AG10803 (cell line): ENCODE measurements around the gene CAMK2A.

Source experiments
- DNase-seq: peaks from one replicate; pipeline ENCODE4 v3.0.0; 2010; ENCODE audit warnings: low read depth
- H3K4me3 ChIP-seq: 2 replicates; pipeline ENCODE4 v1.5.1; 2011; ENCODE audit warnings: mild to moderate bottlenecking, low read length, control low read depth
- TF ChIP-seq, protein P1 (sequence below): conservative IDR thresholded peaks from 2 replicates; pipeline ENCODE4 v1.5.1; 2011; ENCODE audit warnings: mild to moderate bottlenecking, low read length, control low read depth, inconsistent platforms

Gene CAMK2A

DNA sequence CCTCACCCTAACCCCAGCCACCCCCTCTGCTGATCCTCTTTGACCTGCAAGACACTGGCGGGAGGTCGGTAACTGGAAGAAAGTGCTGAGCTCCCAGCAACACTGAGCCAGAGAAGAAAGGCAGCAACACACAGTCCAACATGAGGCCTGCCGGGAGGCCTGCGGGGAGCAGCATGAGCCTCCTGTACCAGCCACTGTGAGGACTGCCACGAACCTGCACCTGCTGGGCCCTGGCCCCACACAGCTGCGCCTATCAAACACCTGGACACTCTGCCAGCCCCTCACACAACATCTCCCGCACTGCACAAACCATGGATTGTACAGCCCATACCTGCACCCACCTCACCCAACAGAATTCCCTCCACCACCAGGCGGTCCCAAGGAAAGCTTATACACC lies 18.3 kb downstream of the CAMK2A start:
- no peak overlapping the region for H3K4me3 ChIP-seq
- DNase-seq, result no peak
- TF ChIP-seq, protein P1, sequence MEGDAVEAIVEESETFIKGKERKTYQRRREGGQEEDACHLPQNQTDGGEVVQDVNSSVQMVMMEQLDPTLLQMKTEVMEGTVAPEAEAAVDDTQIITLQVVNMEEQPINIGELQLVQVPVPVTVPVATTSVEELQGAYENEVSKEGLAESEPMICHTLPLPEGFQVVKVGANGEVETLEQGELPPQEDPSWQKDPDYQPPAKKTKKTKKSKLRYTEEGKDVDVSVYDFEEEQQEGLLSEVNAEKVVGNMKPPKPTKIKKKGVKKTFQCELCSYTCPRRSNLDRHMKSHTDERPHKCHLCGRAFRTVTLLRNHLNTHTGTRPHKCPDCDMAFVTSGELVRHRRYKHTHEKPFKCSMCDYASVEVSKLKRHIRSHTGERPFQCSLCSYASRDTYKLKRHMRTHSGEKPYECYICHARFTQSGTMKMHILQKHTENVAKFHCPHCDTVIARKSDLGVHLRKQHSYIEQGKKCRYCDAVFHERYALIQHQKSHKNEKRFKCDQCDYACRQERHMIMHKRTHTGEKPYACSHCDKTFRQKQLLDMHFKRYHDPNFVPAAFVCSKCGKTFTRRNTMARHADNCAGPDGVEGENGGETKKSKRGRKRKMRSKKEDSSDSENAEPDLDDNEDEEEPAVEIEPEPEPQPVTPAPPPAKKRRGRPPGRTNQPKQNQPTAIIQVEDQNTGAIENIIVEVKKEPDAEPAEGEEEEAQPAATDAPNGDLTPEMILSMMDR, result no peak

DNA sequence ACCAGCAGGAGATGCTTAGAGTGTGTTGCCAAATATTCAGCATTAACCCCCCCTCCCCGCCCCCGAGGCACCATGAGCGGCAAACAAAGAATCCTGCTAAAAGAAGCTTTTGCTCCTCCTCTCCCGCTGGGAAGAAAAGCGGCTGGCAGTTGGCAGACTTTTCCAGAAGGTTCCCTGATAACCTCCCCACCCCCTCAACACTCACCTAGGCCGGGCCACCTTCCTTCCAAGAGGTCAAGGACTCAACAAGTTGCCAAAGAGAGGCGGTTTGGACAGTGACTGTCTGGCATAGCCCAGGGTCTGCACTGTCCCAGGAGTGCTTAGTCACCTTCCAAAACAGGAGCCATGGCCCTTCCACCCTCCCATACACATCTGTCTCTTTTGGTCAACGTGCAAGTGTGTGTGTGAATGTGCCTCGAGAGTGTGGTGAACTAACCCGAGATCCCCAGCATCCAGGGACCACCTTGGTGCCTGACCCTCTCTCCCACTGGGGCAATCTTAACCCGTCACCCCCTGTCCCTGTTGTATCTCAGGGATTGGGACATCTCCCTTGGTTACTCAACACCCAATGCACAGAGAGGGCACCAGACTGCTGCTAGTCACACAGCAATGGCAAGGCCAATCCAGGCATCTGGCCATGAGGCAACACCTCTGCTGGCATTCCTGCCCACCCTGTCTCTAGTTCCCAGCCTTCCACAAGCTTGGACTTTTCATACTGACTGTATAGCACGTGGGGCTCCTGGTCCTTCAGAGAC lies 18.9 kb downstream of the CAMK2A start:
- no peak for DNase-seq
- no peak overlapping the region for H3K4me3 ChIP-seq
- TF ChIP-seq, protein P1, result no peak

DNA sequence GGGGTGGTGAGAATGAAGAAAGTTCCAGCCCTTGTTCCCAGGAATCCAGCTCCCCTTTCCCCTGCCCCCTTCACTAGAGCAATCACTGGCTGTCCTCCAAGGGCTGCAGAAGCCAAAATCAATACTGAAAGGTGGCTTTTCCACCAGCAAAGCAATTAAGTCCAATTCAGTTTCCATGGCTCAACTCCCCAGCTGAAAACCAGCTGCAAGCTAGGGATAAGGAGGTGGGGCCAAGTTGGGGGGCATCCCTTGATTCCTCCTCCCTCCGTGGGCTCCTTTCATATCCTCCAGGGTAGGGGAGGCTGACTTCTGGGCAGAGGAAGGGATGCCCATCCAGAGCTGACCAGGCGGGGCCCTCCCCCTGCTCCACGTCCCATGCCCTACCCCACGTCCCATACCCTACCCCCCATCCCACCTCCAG lies 22.7 kb downstream of the CAMK2A start:
- H3K4me3 ChIP-seq, result no peak overlapping the region
- TF ChIP-seq, protein P1, result no peak
- no peak for DNase-seq

DNA sequence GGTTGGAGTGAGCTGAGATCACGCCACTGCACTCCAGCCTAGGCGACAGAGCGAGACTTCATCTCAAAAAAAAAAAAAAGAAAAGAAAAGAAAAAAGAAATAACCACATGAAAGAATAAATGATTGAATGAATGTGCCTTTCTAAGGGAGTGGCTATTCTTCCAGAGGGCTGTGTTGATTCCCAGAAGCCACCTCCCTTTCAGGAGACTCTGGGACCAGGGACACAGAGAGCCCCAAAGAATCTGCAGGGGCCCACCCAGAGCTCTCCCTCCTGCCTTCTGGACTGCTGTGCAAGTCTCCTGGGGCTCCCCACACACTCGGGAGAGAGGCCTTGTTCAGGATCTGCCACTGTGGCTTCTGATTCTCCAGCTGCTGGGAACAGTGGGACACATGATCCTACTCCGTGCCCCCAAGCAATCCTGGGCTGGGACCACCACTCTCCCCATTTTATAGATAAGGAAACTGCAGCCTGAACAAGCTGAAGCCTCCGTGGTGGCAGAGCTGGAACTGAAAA lies 23.6 kb downstream of the CAMK2A start:
- TF ChIP-seq, protein P1, result no peak
- DNase-seq, result no peak
- no peak overlapping the region for H3K4me3 ChIP-seq

DNA sequence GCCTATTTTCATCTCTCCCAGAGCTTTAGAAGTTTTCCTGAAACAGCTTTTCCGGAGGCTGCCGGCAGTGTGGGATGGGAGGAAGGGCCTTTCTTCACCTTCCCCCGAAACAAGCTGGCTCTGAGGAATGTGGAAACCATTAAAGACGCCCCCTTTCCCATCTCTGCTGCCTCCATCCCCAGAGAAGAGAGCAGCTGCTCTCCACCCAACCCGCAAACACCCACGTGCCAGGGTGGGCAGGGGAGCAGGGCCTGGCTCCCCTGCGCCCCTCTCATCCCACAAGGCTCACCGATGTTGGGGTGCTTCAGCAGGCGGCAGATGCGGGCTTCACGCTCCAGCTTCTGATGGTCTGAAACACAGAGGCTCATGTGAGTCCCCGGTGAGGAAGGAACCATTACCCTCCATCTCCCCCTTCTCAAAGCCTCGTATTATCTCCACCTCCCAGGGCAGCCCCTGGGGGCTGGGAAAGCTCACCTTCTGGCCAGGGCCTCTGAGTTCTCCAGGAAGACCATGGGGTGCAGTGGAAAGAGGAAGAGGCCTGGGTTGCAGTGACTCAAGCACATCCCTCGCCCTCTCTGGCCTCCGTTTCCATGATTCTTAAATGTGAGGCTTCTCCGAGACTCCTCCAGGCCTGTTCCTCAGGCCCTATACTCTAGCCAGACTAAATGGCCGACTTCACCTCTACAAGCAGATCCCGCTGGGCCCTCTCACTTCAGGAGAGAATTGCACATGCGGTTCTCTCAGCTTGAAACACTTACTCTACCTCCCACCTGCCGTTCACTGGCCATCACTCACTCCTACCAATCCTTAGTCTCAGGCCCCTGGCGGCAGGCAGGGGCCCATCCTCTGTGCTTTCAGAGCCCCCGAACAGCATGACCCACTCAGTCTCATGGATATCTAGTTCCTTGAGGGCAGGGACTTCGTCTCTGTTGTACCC lies 24.6 kb downstream of the CAMK2A start:
- TF ChIP-seq, protein P1, result no peak
- no peak for DNase-seq
- no peak overlapping the region for H3K4me3 ChIP-seq

DNA sequence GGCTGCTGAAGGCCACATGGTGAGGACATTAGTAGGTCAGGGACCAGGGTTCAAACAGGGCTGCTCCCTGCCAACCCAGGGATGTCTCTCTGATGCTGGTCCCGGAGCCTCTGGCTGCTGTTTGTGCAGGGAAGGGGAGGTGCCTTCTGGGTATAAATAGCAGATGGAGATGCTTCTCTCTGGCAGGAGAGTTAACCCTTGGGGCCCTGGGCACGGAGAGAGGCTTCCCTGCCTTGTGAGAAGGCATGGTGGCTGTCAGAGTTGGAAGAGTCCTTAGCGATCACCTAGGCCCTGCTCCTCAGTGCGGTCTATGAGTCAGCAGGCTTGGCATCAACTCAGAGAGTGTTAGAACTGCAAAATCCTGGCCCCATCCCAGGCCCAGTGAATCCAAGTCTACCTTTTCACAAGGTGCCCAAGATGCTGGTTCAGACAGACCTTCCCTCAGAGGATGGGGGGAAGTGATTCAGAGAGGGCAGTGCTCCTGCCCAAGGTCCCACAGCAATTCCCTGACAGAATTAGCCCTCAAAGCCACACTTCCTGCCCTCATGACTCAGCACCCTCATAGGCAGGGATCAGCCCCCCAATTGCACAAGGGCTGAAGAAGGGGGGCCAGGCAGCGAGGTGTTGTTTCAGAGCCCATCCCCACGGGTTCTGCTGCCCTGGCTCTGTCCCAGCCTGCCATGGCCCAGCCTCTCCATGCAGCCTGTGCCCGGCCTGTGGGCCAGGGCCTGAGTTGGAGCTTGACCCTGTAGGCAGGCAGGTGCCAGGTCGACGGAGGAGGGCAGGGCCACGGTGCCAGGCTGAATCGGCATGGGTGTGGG lies 25.6 kb downstream of the CAMK2A start:
- TF ChIP-seq, protein P1, result no peak
- DNase-seq, result peak; percentile 85

More for the DNA sequence above, 25.6 kb downstream of the CAMK2A start:
- peak overlapping the region; percentile 3; the same call in 1 of the 2 replicates for H3K4me3 ChIP-seq
